ENCODE measurements around the gene STAT5B.

- no peak for TF ChIP-seq EZH2 (IDR thresholded peaks at IDR 0.05; ENCODE audit: low read length)
- no peak for TF ChIP-seq CTCF (optimal IDR thresholded peaks at IDR 0.05 in 1 of 3, IDR thresholded peaks at IDR 0.05 in 1 of 3, conservative IDR thresholded peaks at IDR 0.05 in 1 of 3; ENCODE audit: extremely low read depth in 1 of 3, insufficient read depth in 2 of 3, low read length in 3 of 3)
Measured at GRCh38 chr17:42246515-42246914, 29.7 kb downstream of the STAT5B start.

Measured in keratinocyte (primary cell).